ENCODE data around the gene CCT6A.

- TF ChIP-seq CTCF (IDR thresholded peaks at IDR 0.05) (peak in 4 of 7 experiments; percentile 20 to 44 (median 38)), POLR2A (IDR thresholded peaks at IDR 0.05) (peak in 1 of 3 donors; percentile 22)
These were observed 17.7 kb upstream of the CCT6A start for GRCh38 chr7:56033671-56034432.

Data from body of pancreas (tissue), 4 donors.